Fibroblast of lung (primary cell): Measurements from ENCODE around the gene SLC27A5.

Experiments
- EZH2 ChIP-seq: IDR thresholded peaks from 2 replicates; pipeline ENCODE4 v1.5.1; 2012; ENCODE audit warnings: low read length, control low read depth, mild to moderate bottlenecking; ENCODE audit errors: missing control alignments
- TF ChIP-seq, protein P1 (sequence below), 2 donors: IDR thresholded peaks in 1 of 2; conservative IDR thresholded peaks in 1 of 2; 1 replicate in 1 of 2; 2 replicates in 1 of 2; pipeline ENCODE4 v1.5.1; 2011 to 2012; ENCODE audit warnings: low read length in 2 of 2, control low read depth in 1 of 2, inconsistent platforms in 1 of 2, low read depth in 1 of 2, mild to moderate bottlenecking in 1 of 2

DNA sequence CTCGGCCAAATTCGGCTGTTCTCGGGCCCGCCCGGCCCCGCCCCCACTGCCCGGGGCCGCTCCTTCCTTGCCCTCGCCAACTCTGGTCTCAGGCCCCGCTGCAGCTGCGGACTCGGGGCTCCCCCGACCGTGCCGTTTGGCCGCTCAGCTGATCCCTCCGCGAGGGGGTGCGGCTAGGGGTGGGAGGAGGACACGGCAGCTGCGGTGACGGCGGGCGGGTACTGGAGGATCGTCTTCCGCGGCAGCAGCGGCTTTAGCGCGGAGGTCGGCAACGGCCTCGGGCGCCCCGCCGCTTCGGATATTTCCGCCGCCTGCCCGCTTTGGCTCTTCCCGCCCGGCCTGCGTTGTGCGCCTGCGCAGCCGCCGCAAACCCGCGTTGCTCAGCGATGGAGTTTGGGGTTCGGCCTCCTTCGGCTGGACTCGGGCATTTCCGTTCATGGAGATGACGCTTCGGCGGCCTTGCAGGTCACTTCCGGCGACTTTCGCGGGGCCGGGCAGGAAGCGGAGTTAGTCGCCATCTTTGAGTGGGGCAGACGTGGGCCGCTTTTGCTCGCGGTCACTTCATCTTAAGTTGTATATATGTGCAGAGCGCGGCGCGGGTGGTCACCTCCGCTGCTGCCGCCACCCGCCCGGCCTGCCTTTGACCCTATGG lies 47.0 kb upstream of the SLC27A5 start:
- TF ChIP-seq, protein P1, sequence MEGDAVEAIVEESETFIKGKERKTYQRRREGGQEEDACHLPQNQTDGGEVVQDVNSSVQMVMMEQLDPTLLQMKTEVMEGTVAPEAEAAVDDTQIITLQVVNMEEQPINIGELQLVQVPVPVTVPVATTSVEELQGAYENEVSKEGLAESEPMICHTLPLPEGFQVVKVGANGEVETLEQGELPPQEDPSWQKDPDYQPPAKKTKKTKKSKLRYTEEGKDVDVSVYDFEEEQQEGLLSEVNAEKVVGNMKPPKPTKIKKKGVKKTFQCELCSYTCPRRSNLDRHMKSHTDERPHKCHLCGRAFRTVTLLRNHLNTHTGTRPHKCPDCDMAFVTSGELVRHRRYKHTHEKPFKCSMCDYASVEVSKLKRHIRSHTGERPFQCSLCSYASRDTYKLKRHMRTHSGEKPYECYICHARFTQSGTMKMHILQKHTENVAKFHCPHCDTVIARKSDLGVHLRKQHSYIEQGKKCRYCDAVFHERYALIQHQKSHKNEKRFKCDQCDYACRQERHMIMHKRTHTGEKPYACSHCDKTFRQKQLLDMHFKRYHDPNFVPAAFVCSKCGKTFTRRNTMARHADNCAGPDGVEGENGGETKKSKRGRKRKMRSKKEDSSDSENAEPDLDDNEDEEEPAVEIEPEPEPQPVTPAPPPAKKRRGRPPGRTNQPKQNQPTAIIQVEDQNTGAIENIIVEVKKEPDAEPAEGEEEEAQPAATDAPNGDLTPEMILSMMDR (conservative IDR thresholded peaks at IDR 0.05 in 1 of 2, IDR thresholded peaks at IDR 0.05 in 1 of 2; ENCODE audit: low read depth in 1 of 2, low read length in 2 of 2) = no peak
- no peak for TF ChIP-seq EZH2
